Calu3 (cell line): ENCODE results near the gene RELT. TPM values are rescaled to one million over a fixed set of nuclear protein-coding genes. Genes with fewer than 3 reads are reported as not detected.

Experiments used
- BruUV-seq: library from RNA; stranded (reverse); fragments of 400-500 nt; replicated peaks from 2 replicates; lab custom pipeline; 2021; lab: Mats Ljungman, UMichigan
- CTCF ChIA-PET: fragments of 300-600 bp; sonication (Branson Sonifier 250); formaldehyde crosslinking; loops from one replicate; lab custom pipeline; 2022; ENCODE audit warnings: antibody characterized with exemption; lab: Charles Lee
- DNase-seq: peaks from one replicate; pipeline ENCODE4 v3.0.0; 2022
- H3K27ac Mint-ChIP-seq: one replicate; pipeline ENCODE4 v1.8.0; 2022; ENCODE audit warnings: mixed read lengths; ENCODE audit not compliant: unreplicated experiment
- H3K27me3 Mint-ChIP-seq: one replicate; pipeline ENCODE4 v1.8.0; 2022; ENCODE audit warnings: mixed read lengths; ENCODE audit not compliant: unreplicated experiment
- H3K36me3 Mint-ChIP-seq: one replicate; pipeline ENCODE4 v1.8.0; 2022; ENCODE audit warnings: mild to moderate bottlenecking, moderate library complexity, mixed read lengths; ENCODE audit not compliant: insufficient read depth, unreplicated experiment
- H3K4me1 Mint-ChIP-seq: one replicate; pipeline ENCODE4 v1.8.0; 2022; ENCODE audit warnings: mild to moderate bottlenecking, low read depth, mixed read lengths; ENCODE audit not compliant: unreplicated experiment
- H3K4me3 Mint-ChIP-seq: one replicate; pipeline ENCODE4 v1.8.0; 2022; ENCODE audit warnings: mild to moderate bottlenecking, low read depth, moderate library complexity, mixed read lengths; ENCODE audit not compliant: unreplicated experiment
- H3K9me3 Mint-ChIP-seq: one replicate; pipeline ENCODE4 v1.8.0; 2022; ENCODE audit warnings: low read depth, mixed read lengths; ENCODE audit not compliant: unreplicated experiment
- CTCF ChIP-seq: fragments of 200-600 bp; IDR thresholded peaks from one replicate; pipeline ENCODE4 v1.8.0; 2022; ENCODE audit warnings: antibody characterized with exemption; ENCODE audit not compliant: unreplicated experiment
- intact Hi-C: fragments of 100-400 bp; cut with micrococcal nuclease; formaldehyde crosslinking; loops from one replicate; pipeline ENCODE4 v1.10.0; 2022; ENCODE audit not compliant: unreplicated experiment
- total RNA-seq: library from RNA; stranded (reverse); gene quantifications from 2 replicates; pipeline ENCODE4 v1.2.3, GENCODE V29; 2022

Gene RELT
- total RNA-seq, 1 experiment from 2014 or later = 11.8 TPM

GRCh38 chr11:73405146-73405510 is 28.9 kb downstream of the RELT start:
- TF ChIP-seq CTCF = no peak
- CTCF ChIA-PET = no interaction called here
- DNase-seq = no peak
- TSS peak; percentile 19 for BruUV-seq
- Mint-ChIP-seq H3K36me3 (peaks cover 13% of the 10 kb centered on the region), H3K4me1 (no peaks in the 10 kb centered on the region), H3K27ac (no peak overlapping the region), H3K27me3 (no peaks in the 10 kb centered on the region), H3K4me3 (no peak overlapping the region), H3K9me3 (no peaks in the 10 kb centered on the region)
- intact Hi-C loops = no loop called here

- Mint-ChIP-seq H3K27me3 (no peaks in the 10 kb centered on the region), H3K9me3 (no peaks in the 10 kb centered on the region), H3K4me1 (no peaks in the 10 kb centered on the region), H3K4me3 (no peak overlapping the region), H3K36me3 (peaks cover 13% of the 10 kb centered on the region), H3K27ac (no peak overlapping the region)
- no peak for TF ChIP-seq CTCF
- no TSS peak for BruUV-seq
- intact Hi-C loops = no loop called here
- CTCF ChIA-PET = no interaction called here
- DNase-seq = no peak
These were observed 29.9 kb downstream of the RELT start for GRCh38 chr11:73406131-73406530.

GRCh38 chr11:73406619-73407018 is 30.4 kb downstream of the RELT start:
- Mint-ChIP-seq H3K27me3 (no peaks in the 10 kb centered on the region), H3K4me3 (no peak overlapping the region), H3K27ac (no peak overlapping the region), H3K4me1 (no peaks in the 10 kb centered on the region), H3K36me3 (peaks cover 13% of the 10 kb centered on the region), H3K9me3 (no peaks in the 10 kb centered on the region)
- CTCF ChIA-PET = no interaction called here
- BruUV-seq = no TSS peak
- TF ChIP-seq CTCF = no peak
- intact Hi-C loops = no loop called here
- DNase-seq = no peak

GRCh38 chr11:73409431-73409830 is 33.2 kb downstream of the RELT start:
- no peaks in the 10 kb centered on the region for H3K4me1 Mint-ChIP-seq
- CTCF ChIA-PET = no interaction called here
- BruUV-seq = no TSS peak

More at GRCh38 chr11:73409431-73409830, 33.2 kb downstream of the RELT start:
- intact Hi-C loops = no loop called here
- no peak for TF ChIP-seq CTCF
- no peaks in the 10 kb centered on the region for H3K9me3 Mint-ChIP-seq
- peaks cover 13% of the 10 kb centered on the region for H3K36me3 Mint-ChIP-seq
- H3K27ac Mint-ChIP-seq = no peak overlapping the region
- H3K27me3 Mint-ChIP-seq = no peaks in the 10 kb centered on the region
- H3K4me3 Mint-ChIP-seq = no peak overlapping the region
- DNase-seq = no peak
